ENCODE data around the gene PLPP1. TPM values are rescaled to one million over a fixed set of nuclear protein-coding genes. Genes with fewer than 3 reads are reported as not detected.

PLPP1 gene
- total RNA-seq, 1 donor from 2014 or later: 49.6 TPM

- no peak for DNase-seq (ENCODE audit: low spot score)
- H3K9me3 Mint-ChIP-seq: no peaks in the 10 kb centered on the region
- no peaks in the 10 kb centered on the region for H3K27me3 Mint-ChIP-seq (ENCODE audit: low read depth)
- intact Hi-C loops (cut with micrococcal nuclease): no loop called here
- peaks cover 16% of the 10 kb centered on the region for H3K4me1 Mint-ChIP-seq (ENCODE audit: low read depth)
- H3K27ac Mint-ChIP-seq: no peak overlapping the region
- no peaks in the 10 kb centered on the region for H3K36me3 Mint-ChIP-seq (ENCODE audit: low read depth)
- no peak overlapping the region for H3K4me3 Mint-ChIP-seq (ENCODE audit: low read depth)
These were observed 34.7 kb upstream of the PLPP1 start for GRCh38 chr5:55569513-55569865.

GRCh38 chr5:55568654-55569512, 34.1 kb upstream of the PLPP1 start:
- Mint-ChIP-seq H3K4me1 (ENCODE audit: low read depth) (peaks cover 16% of the 10 kb centered on the region), H3K27ac (no peak overlapping the region), H3K4me3 (ENCODE audit: low read depth) (no peak overlapping the region), H3K36me3 (ENCODE audit: low read depth) (no peaks in the 10 kb centered on the region), H3K27me3 (ENCODE audit: low read depth) (no peaks in the 10 kb centered on the region), H3K9me3 (no peaks in the 10 kb centered on the region)
- no peak for DNase-seq (ENCODE audit: low spot score)
- intact Hi-C loops (cut with micrococcal nuclease): no loop called here

- Mint-ChIP-seq H3K9me3 (no peaks in the 10 kb centered on the region), H3K4me1 (ENCODE audit: low read depth) (peaks cover 9% of the 10 kb centered on the region), H3K36me3 (ENCODE audit: low read depth) (no peaks in the 10 kb centered on the region), H3K4me3 (ENCODE audit: low read depth) (no peak overlapping the region), H3K27ac (no peak overlapping the region), H3K27me3 (ENCODE audit: low read depth) (no peaks in the 10 kb centered on the region)
- intact Hi-C loops (cut with micrococcal nuclease): no loop called here
- no peak for DNase-seq (ENCODE audit: low spot score)
These were observed 30.0 kb upstream of the PLPP1 start for GRCh38 chr5:55564721-55565120.

GRCh38 chr5:55558484-55558883, 23.7 kb upstream of the PLPP1 start:
- intact Hi-C loops (cut with micrococcal nuclease): no loop called here
- Mint-ChIP-seq H3K4me3 (ENCODE audit: low read depth) (no peak overlapping the region), H3K27ac (no peak overlapping the region), H3K9me3 (no peaks in the 10 kb centered on the region), H3K36me3 (ENCODE audit: low read depth) (no peaks in the 10 kb centered on the region), H3K27me3 (ENCODE audit: low read depth) (no peaks in the 10 kb centered on the region), H3K4me1 (ENCODE audit: low read depth) (peaks cover 5% of the 10 kb centered on the region)
- no peak for DNase-seq (ENCODE audit: low spot score)

- Mint-ChIP-seq H3K36me3 (ENCODE audit: low read depth) (no peaks in the 10 kb centered on the region), H3K9me3 (no peaks in the 10 kb centered on the region), H3K27ac (no peak overlapping the region), H3K4me1 (ENCODE audit: low read depth) (peaks cover 5% of the 10 kb centered on the region), H3K27me3 (ENCODE audit: low read depth) (no peaks in the 10 kb centered on the region), H3K4me3 (ENCODE audit: low read depth) (no peak overlapping the region)
- no peak for DNase-seq (ENCODE audit: low spot score)
- intact Hi-C loops (cut with micrococcal nuclease): no loop called here
These were observed 22.4 kb upstream of the PLPP1 start for GRCh38 chr5:55557123-55557522.

GRCh38 chr5:55554585-55555202, 19.9 kb upstream of the PLPP1 start:
- Mint-ChIP-seq H3K9me3 (no peaks in the 10 kb centered on the region), H3K4me3 (ENCODE audit: low read depth) (no peak overlapping the region), H3K27ac (no peak overlapping the region), H3K4me1 (ENCODE audit: low read depth) (peaks cover 2% of the 10 kb centered on the region), H3K27me3 (ENCODE audit: low read depth) (no peaks in the 10 kb centered on the region), H3K36me3 (ENCODE audit: low read depth) (no peaks in the 10 kb centered on the region)
- intact Hi-C loops (cut with micrococcal nuclease): no loop called here
- DNase-seq (ENCODE audit: low spot score): no peak

GRCh38 chr5:55551904-55552303, 17.1 kb upstream of the PLPP1 start:
- intact Hi-C loops (cut with micrococcal nuclease): no loop called here
- no peak overlapping the region for H3K27ac Mint-ChIP-seq
- H3K36me3 Mint-ChIP-seq (ENCODE audit: low read depth): no peaks in the 10 kb centered on the region
- no peaks in the 10 kb centered on the region for H3K9me3 Mint-ChIP-seq
- no peak overlapping the region for H3K4me3 Mint-ChIP-seq (ENCODE audit: low read depth)
- DNase-seq (ENCODE audit: low spot score): no peak
- peaks cover 2% of the 10 kb centered on the region for H3K27me3 Mint-ChIP-seq (ENCODE audit: low read depth)
- peaks cover 11% of the 10 kb centered on the region for H3K4me1 Mint-ChIP-seq (ENCODE audit: low read depth)

GRCh38 chr5:55551358-55551757, 16.6 kb upstream of the PLPP1 start:
- peaks cover 2% of the 10 kb centered on the region for H3K27me3 Mint-ChIP-seq (ENCODE audit: low read depth)
- H3K4me3 Mint-ChIP-seq (ENCODE audit: low read depth): no peak overlapping the region
- no peaks in the 10 kb centered on the region for H3K9me3 Mint-ChIP-seq
- intact Hi-C loops (cut with micrococcal nuclease): no loop called here
- H3K36me3 Mint-ChIP-seq (ENCODE audit: low read depth): no peaks in the 10 kb centered on the region
- no peak overlapping the region for H3K27ac Mint-ChIP-seq
- DNase-seq (ENCODE audit: low spot score): no peak
- peaks cover 11% of the 10 kb centered on the region for H3K4me1 Mint-ChIP-seq (ENCODE audit: low read depth)

- no peaks in the 10 kb centered on the region for H3K36me3 Mint-ChIP-seq (ENCODE audit: low read depth)
- H3K4me3 Mint-ChIP-seq (ENCODE audit: low read depth): no peak overlapping the region
- H3K9me3 Mint-ChIP-seq: no peaks in the 10 kb centered on the region
- H3K27me3 Mint-ChIP-seq (ENCODE audit: low read depth): peaks cover 2% of the 10 kb centered on the region
- intact Hi-C loops (cut with micrococcal nuclease): no loop called here
- no peak overlapping the region for H3K27ac Mint-ChIP-seq
- no peak for DNase-seq (ENCODE audit: low spot score)
- H3K4me1 Mint-ChIP-seq (ENCODE audit: low read depth): peaks cover 12% of the 10 kb centered on the region
These were observed 13.0 kb upstream of the PLPP1 start for GRCh38 chr5:55547781-55548180.

GRCh38 chr5:55546947-55547346, 12.2 kb upstream of the PLPP1 start:
- Mint-ChIP-seq H3K27ac (no peak overlapping the region), H3K4me3 (ENCODE audit: low read depth) (no peak overlapping the region), H3K36me3 (ENCODE audit: low read depth) (no peaks in the 10 kb centered on the region)

GRCh38 chr5:55544341-55544740, 9.6 kb upstream of the PLPP1 start:
- H3K4me3 Mint-ChIP-seq (ENCODE audit: low read depth): no peak overlapping the region
- H3K27ac Mint-ChIP-seq: no peak overlapping the region
- H3K27me3 Mint-ChIP-seq (ENCODE audit: low read depth): peaks cover 2% of the 10 kb centered on the region
- intact Hi-C loops (cut with micrococcal nuclease): no loop called here
- peaks cover 32% of the 10 kb centered on the region for H3K4me1 Mint-ChIP-seq (ENCODE audit: low read depth)
- no peaks in the 10 kb centered on the region for H3K9me3 Mint-ChIP-seq
- H3K36me3 Mint-ChIP-seq (ENCODE audit: low read depth): no peaks in the 10 kb centered on the region
- no peak for DNase-seq (ENCODE audit: low spot score)

More at GRCh38 chr5:55546947-55547346, 12.2 kb upstream of the PLPP1 start:
- Mint-ChIP-seq H3K27me3 (ENCODE audit: low read depth) (peaks cover 2% of the 10 kb centered on the region), H3K4me1 (ENCODE audit: low read depth) (peaks cover 12% of the 10 kb centered on the region), H3K9me3 (no peaks in the 10 kb centered on the region)
- intact Hi-C loops (cut with micrococcal nuclease): no loop called here
- no peak for DNase-seq (ENCODE audit: low spot score)

GRCh38 chr5:55541056-55541635, 6.4 kb upstream of the PLPP1 start:
- H3K27ac Mint-ChIP-seq: peak overlapping the region; percentile 23
- intact Hi-C loops (cut with micrococcal nuclease): no loop called here

GRCh38 chr5:55540525-55540924, 5.8 kb upstream of the PLPP1 start:
- H3K36me3 Mint-ChIP-seq (ENCODE audit: low read depth): no peaks in the 10 kb centered on the region
- no peaks in the 10 kb centered on the region for H3K9me3 Mint-ChIP-seq
- H3K27ac Mint-ChIP-seq: peak overlapping the region; percentile 61
- peak overlapping the region; percentile 35 for H3K4me3 Mint-ChIP-seq (ENCODE audit: low read depth)
- no peak for DNase-seq (ENCODE audit: low spot score)
- H3K4me1 Mint-ChIP-seq (ENCODE audit: low read depth): peaks cover 40% of the 10 kb centered on the region
- H3K27me3 Mint-ChIP-seq (ENCODE audit: low read depth): no peaks in the 10 kb centered on the region
- intact Hi-C loops (cut with micrococcal nuclease): no loop called here

More at GRCh38 chr5:55541056-55541635, 6.4 kb upstream of the PLPP1 start:
- Mint-ChIP-seq H3K36me3 (ENCODE audit: low read depth) (no peaks in the 10 kb centered on the region), H3K9me3 (no peaks in the 10 kb centered on the region), H3K27me3 (ENCODE audit: low read depth) (no peaks in the 10 kb centered on the region), H3K4me3 (ENCODE audit: low read depth) (no peak overlapping the region), H3K4me1 (ENCODE audit: low read depth) (peaks cover 34% of the 10 kb centered on the region)
- DNase-seq (ENCODE audit: low spot score): no peak

Measured in activated T-helper 2 cell treated with anti-CD3 and anti-CD28 coated beads, Interferon-gamma antibody, Interleukin-2, Interleukin-4, amounts not matched to agents 10 μg/mL and 5 μg/mL and 100 μg/mL, durations not matched to agents 14 hours and 24 hours and 36 hours (primary cell).